Tibial nerve (tissue), 4 donors: Measurements from ENCODE around the gene ANKRD30A. TPM values are rescaled to one million over a fixed set of nuclear protein-coding genes. Genes with fewer than 3 reads are reported as not detected.
"Not testable (repeated sequence)": the region's sequence is repeated elsewhere in the genome, so short reads cannot be mapped to it uniquely, and the experiment has no call there.

Experiments used
- DNase-seq, 2 donors: peaks; one replicate each; pipeline ENCODE4 v3.0.0-alpha.2; 2019; ENCODE audit warnings: low spot score in 2 of 2
- H3K27ac ChIP-seq, 4 donors: fragments of 200-600 bp; sonication (generic) in 3 of 4; one replicate each; pipeline ENCODE4 v1.5.1; 2017 to 2019; ENCODE audit warnings: mild to moderate bottlenecking in 1 of 4
- H3K27me3 ChIP-seq, 2 donors: fragments of 200-600 bp; sonication (generic) in 1 of 2; one replicate each; pipeline versions ENCODE4 v1.5.1 to v1.6.0; 2017 to 2019
- H3K36me3 ChIP-seq, 3 donors: fragments of 200-600 bp; sonication (generic); one replicate each; pipeline ENCODE4 v1.5.1; 2018 to 2019
- H3K4me1 ChIP-seq, 4 donors: fragments of 200-600 bp; sonication (generic) in 3 of 4; one replicate each; pipeline ENCODE4 v1.5.1; 2017 to 2019
- H3K4me3 ChIP-seq, 4 donors: fragments of 200-600 bp; sonication (generic) in 3 of 4; one replicate each; pipeline ENCODE4 v1.5.1; 2017 to 2019; ENCODE audit warnings: mild to moderate bottlenecking in 1 of 4, moderate library complexity in 1 of 4
- H3K9me3 ChIP-seq, 4 donors: fragments of 200-600 bp; sonication (generic) in 3 of 4; one replicate each; pipeline ENCODE4 v1.5.1; 2017 to 2019
- EP300 ChIP-seq, 2 donors: sonication (generic); formaldehyde crosslinking; IDR thresholded peaks; one replicate each; pipeline ENCODE4 v1.6.1; 2017; ENCODE audit warnings: antibody characterized with exemption in 2 of 2, mild to moderate bottlenecking in 1 of 2
- POLR2A ChIP-seq, 2 donors: fragments of 450-650 bp; IDR thresholded peaks; one replicate each; pipeline ENCODE4 v1.6.1; 2017; ENCODE audit warnings: antibody characterized with exemption in 2 of 2, mild to moderate bottlenecking in 2 of 2, moderate library complexity in 2 of 2
- WGBS, 2 donors: methylation state at CpG; one replicate each; pipeline ENCODE4 v1.1.5; 2018; 5-methylcytosine and 5-hydroxymethylcytosine counted together
- total RNA-seq, 4 donors: library from RNA; depleted of rRNA; stranded (reverse); fragments of >200 nt; gene quantifications; one replicate each; pipeline ENCODE4 v1.1.0, GENCODE V29; 2016
- TF ChIP-seq, protein P1 (sequence below), 5 experiments: fragments of 200-600 bp in 3 of 5; fragments of 450-650 bp in 2 of 5; sonication (generic) in 3 of 5; IDR thresholded peaks; one replicate each; pipeline ENCODE4 v1.5.1; 2016 to 2019; ENCODE audit warnings: antibody characterized with exemption in 5 of 5, mild to moderate bottlenecking in 3 of 5, moderate library complexity in 2 of 5

Gene ANKRD30A
- total RNA-seq, 4 donors from 2014 or later: under 0.01 to 0.22 TPM; not detected in 2

DNA sequence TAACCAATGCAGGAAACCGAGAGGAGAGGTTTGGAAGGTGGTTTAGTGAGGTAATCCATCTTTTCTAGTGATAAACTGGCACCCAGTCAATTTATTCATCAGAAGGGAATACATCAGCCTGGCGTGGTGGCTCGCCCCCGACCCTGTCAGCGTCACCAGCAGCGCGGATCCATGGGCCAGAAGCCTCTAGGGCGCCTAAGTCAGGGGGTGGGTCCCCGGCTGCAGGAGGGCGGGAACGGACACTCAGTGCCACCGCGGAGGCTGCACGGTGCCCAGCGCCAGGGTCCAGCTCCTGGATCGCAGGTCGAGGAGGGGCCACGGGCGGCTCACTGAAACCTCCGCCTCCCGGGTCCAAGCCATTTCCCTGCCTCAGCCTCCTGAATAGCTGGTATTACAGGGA is 866 bp upstream of the ANKRD30A start:
- no peak for DNase-seq
- no peaks in the 10 kb centered on the region for H3K27me3 ChIP-seq
- H3K4me3 ChIP-seq: no peak overlapping the region
- H3K27ac ChIP-seq: no peak overlapping the region
- H3K36me3 ChIP-seq: no peaks in the 10 kb centered on the region
- no peaks in the 10 kb centered on the region for H3K4me1 ChIP-seq
- 89 to 93% methylated on average over 21 of the region's 21 CpGs for WGBS, 2 donors
- TF ChIP-seq POLR2A (IDR thresholded peaks at IDR 0.05): no peak
- no peak for TF ChIP-seq EP300 (IDR thresholded peaks at IDR 0.05)
- TF ChIP-seq, protein P1, sequence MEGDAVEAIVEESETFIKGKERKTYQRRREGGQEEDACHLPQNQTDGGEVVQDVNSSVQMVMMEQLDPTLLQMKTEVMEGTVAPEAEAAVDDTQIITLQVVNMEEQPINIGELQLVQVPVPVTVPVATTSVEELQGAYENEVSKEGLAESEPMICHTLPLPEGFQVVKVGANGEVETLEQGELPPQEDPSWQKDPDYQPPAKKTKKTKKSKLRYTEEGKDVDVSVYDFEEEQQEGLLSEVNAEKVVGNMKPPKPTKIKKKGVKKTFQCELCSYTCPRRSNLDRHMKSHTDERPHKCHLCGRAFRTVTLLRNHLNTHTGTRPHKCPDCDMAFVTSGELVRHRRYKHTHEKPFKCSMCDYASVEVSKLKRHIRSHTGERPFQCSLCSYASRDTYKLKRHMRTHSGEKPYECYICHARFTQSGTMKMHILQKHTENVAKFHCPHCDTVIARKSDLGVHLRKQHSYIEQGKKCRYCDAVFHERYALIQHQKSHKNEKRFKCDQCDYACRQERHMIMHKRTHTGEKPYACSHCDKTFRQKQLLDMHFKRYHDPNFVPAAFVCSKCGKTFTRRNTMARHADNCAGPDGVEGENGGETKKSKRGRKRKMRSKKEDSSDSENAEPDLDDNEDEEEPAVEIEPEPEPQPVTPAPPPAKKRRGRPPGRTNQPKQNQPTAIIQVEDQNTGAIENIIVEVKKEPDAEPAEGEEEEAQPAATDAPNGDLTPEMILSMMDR (IDR thresholded peaks at IDR 0.05): no peak
- peaks cover 0 to 2% (median 0%) of the 10 kb centered on the region in 4 donors for H3K9me3 ChIP-seq

DNA sequence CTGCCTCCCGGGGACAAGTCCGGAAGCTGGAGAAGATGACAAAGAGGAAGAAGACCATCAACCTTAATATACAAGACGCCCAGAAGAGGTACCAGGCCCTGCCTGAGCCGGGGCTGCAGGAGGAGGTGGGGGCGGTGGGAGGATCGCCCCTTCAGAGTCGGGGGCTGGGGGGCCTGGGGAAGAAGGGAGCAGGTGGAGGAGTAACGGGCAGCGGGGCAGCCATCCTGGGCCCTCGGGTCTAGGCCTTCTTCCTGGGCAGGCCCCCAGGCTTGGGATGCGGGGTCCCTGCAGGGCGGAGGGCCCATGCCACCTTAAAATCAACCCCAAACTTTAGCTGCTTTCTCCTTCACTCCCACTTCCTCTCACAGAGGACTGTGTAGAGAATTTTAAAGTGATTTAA is 523 bp downstream of the ANKRD30A start:
- H3K27me3 ChIP-seq: no peaks in the 10 kb centered on the region
- DNase-seq: no peak
- no peaks in the 10 kb centered on the region for H3K4me1 ChIP-seq
- no peaks in the 10 kb centered on the region for H3K36me3 ChIP-seq
- H3K9me3 ChIP-seq: peaks cover 0 to 2% (median 0%) of the 10 kb centered on the region in 4 donors
- no peak for TF ChIP-seq EP300 (IDR thresholded peaks at IDR 0.05)
- TF ChIP-seq, protein P1 (IDR thresholded peaks at IDR 0.05): no peak
- TF ChIP-seq POLR2A (IDR thresholded peaks at IDR 0.05): no peak
- H3K27ac ChIP-seq: no peak overlapping the region
- no peak overlapping the region for H3K4me3 ChIP-seq
- 90 to 92% methylated on average over 12 of the region's 12 CpGs for WGBS, 2 donors

DNA sequence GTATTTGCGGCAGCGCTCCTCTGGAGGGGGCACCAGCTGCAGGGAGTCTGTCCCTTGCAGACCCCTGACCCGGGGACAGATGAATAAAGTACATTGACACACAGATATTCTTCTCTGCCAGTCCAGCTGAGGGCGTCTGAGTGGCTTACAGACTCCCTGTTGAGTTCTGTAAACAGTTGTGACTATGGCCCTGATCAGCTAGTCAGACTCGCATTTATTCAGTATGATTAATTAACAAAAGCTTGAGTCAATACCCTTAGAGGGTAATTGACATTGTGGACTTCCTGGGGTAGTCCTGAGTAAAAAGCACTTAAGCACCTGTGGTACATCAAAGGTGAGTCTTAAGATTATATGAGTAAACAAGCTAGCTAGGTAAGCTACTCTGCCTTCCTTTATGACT is 21.0 kb downstream of the ANKRD30A start:
- Histone ChIP-seq H3K36me3 (no peaks in the 10 kb centered on the region), H3K4me1 (no peaks in the 10 kb centered on the region), H3K9me3 (no peaks in the 10 kb centered on the region), H3K27ac (no peak overlapping the region), H3K4me3 (no peak overlapping the region), H3K27me3 (no peaks in the 10 kb centered on the region)
- WGBS, 2 donors: 28 to 37% methylated on average over 5 of the region's 5 CpGs
- no peak for DNase-seq
- TF ChIP-seq POLR2A (IDR thresholded peaks at IDR 0.05) (no peak), EP300 (IDR thresholded peaks at IDR 0.05) (no peak)
- TF ChIP-seq, protein P1 (IDR thresholded peaks at IDR 0.05): no peak

DNA sequence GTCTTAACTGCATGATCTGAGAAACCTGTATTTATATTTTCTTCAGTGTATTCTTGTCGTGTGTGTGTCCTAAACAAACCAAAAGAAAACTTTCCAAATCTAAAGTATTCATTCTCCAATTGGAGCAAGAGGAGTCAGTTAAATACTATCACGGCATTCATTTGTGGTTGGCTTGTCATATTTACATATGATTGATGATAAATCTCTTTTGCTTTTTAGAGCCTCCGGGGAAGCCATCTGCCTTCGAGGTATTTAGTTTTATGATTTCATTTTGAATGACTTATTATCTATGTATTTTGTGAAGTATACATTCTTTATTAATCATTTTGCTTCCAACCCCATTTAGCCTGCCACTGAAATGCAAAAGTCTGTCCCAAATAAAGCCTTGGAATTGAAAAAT is 37.0 kb downstream of the ANKRD30A start:
- not testable (repeated sequence) for H3K27me3 ChIP-seq, H3K9me3 ChIP-seq, H3K36me3 ChIP-seq, DNase-seq, H3K4me1 ChIP-seq, H3K27ac ChIP-seq, H3K4me3 ChIP-seq
- WGBS, 2 donors: 77 to 81% methylated on average over 4 of the region's 4 CpGs

DNA sequence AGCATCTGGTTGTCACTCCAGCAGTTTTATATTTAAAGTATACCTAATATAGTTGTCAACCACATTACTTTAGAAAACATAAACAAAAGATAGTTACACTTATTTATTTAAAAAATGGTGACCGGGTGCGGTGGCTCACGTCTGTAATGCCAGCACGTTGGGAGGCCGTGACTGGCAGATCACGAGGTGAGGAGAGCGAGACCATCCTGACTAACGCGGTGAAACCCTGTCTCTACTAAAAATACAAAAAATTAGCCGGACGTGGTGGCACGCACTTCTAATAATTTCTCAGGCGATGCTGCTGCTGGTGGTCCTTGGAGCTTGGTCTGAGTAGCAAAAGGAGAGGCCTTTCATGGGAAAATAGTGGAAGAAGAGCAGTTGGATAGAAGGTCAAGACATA is 46.5 kb downstream of the ANKRD30A start:
- not testable (repeated sequence) for H3K27ac ChIP-seq, H3K27me3 ChIP-seq, H3K36me3 ChIP-seq, H3K9me3 ChIP-seq, H3K4me3 ChIP-seq, H3K4me1 ChIP-seq, DNase-seq
- WGBS, 2 donors: 82% methylated on average over 13 of the region's 13 CpGs; no CpG with 5 or more reads in 1 of the 2 donors

DNA sequence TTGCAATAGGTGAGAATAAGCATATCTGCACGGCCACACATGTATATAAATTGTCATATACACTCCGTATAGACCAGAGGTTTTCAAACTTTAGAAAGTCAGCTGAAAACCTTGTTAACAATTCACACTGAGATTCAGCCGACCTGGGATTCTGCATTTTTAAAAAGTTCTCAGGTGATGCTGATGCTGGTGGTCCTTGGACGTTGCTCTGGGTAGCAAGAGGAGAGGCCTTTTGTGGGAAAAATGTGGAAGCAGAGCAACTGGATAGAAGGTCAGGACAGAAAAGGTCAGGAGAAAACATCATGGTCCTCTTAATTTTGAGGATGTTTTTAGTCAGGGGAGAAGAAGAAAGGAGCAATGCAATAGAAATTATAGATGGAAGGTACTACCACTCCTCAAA is 52.9 kb downstream of the ANKRD30A start:
- H3K27ac ChIP-seq, H3K9me3 ChIP-seq, H3K4me1 ChIP-seq, DNase-seq, H3K36me3 ChIP-seq, H3K27me3 ChIP-seq, H3K4me3 ChIP-seq: not testable (repeated sequence)
- WGBS, 2 donors: 60 to 61% methylated on average over 4 of the region's 4 CpGs

DNA sequence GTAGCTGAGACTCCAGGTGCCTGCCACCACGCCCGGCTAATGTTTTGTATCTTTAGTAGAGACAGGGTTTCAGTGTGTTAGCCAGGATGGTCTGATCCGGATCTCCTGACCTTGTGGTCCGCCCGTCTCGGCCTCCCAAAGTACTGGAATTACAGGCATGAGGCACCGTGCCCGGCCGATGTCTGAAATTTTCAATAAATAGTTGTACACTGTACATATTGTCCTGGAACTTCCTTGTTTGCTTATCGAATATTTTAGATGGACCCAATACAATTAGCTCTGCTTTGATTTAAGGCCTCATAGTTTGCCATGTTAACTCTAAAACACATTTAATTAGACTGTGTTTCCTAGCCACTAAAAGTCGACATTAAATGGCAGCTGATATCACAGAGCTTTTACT is 57.3 kb downstream of the ANKRD30A start:
- H3K36me3 ChIP-seq, H3K9me3 ChIP-seq, H3K27me3 ChIP-seq, H3K4me1 ChIP-seq, H3K4me3 ChIP-seq, H3K27ac ChIP-seq, DNase-seq: not testable (repeated sequence)
- 73 to 87% methylated on average over 1 to 7 of the region's 11 CpGs for WGBS, 2 donors
